Hematopoietic multipotent progenitor cell treated with erythropoietin and hydrocortisone succinate and interleukin-3 and kit ligand, for 17 days (in vitro differentiated cells): ENCODE measurements around the gene TNFSF13.

Experiments
- DNase-seq: peaks from one replicate; pipeline ENCODE4 v3.0.0-alpha.2; 2015; ENCODE audit warnings: low spot score

TNFSF13 gene

GRCh38 chr17:7558544-7559319, at the start of gene TNFSF13:
TNFSF13 (plus strand) TSS chr17:7558750; CDS start chr17:7559040, 290 bp downstream.
- DNase-seq: no peak

- DNase-seq: no peak
Measured at GRCh38 chr17:7508846-7509245, 49.7 kb upstream of the TNFSF13 start.

- no peak for DNase-seq
Measured at GRCh38 chr17:7509937-7510336, 48.6 kb upstream of the TNFSF13 start.

GRCh38 chr17:7511108-7511507, 47.4 kb upstream of the TNFSF13 start:
- no peak for DNase-seq

GRCh38 chr17:7512105-7512504, 46.4 kb upstream of the TNFSF13 start:
- no peak for DNase-seq

- DNase-seq: no peak
Measured at GRCh38 chr17:7512824-7513540, 45.6 kb upstream of the TNFSF13 start.

GRCh38 chr17:7513850-7514419, 44.6 kb upstream of the TNFSF13 start:
- no peak for DNase-seq

- DNase-seq: no peak
Measured at GRCh38 chr17:7515911-7516610, 42.5 kb upstream of the TNFSF13 start.

- peak; percentile 56 for DNase-seq
Measured at GRCh38 chr17:7523033-7523432, 35.5 kb upstream of the TNFSF13 start.

GRCh38 chr17:7528842-7529241, 29.7 kb upstream of the TNFSF13 start:
- DNase-seq: no peak

GRCh38 chr17:7530023-7530900, 28.3 kb upstream of the TNFSF13 start:
- no peak for DNase-seq

GRCh38 chr17:7538050-7538449, 20.5 kb upstream of the TNFSF13 start:
- DNase-seq: no peak

- no peak for DNase-seq
Measured at GRCh38 chr17:7538891-7539545, 19.5 kb upstream of the TNFSF13 start.

GRCh38 chr17:7541074-7541621, 17.4 kb upstream of the TNFSF13 start:
- no peak for DNase-seq

GRCh38 chr17:7544911-7545310, 13.6 kb upstream of the TNFSF13 start:
- no peak for DNase-seq

GRCh38 chr17:7548585-7549400, 9.8 kb upstream of the TNFSF13 start, which contains the start of gene TNFSF12:
TNFSF12 (plus strand) TSS chr17:7549058; CDS start chr17:7549154, 96 bp downstream.
- no peak for DNase-seq

- DNase-seq: no peak
Measured at GRCh38 chr17:7549401-7550055, 9.0 kb upstream of the TNFSF13 start.

- DNase-seq: no peak
Measured at GRCh38 chr17:7550344-7550743, 8.2 kb upstream of the TNFSF13 start.

- no peak for DNase-seq
Measured at GRCh38 chr17:7551396-7551795, 7.2 kb upstream of the TNFSF13 start.
